ENCODE data around the gene COL26A1. TPM values are rescaled to one million over a fixed set of nuclear protein-coding genes. Genes with fewer than 3 reads are reported as not detected.
"Not testable (repeated sequence)": the region's sequence is repeated elsewhere in the genome, so short reads cannot be mapped to it uniquely, and the experiment has no call there.

COL26A1 gene
- total RNA-seq, 1 experiment from 2014 or later: not detected

- Histone ChIP-seq H3F3A (ENCODE audit: low read length, unreplicated experiment) (no peaks in the 10 kb centered on the region), H3K36me3 (ENCODE audit: low read depth, low read length) (no peaks in the 10 kb centered on the region), H3K4me1 (ENCODE audit: insufficient read depth, low read length) (no peaks in the 10 kb centered on the region), H3K9me3 (ENCODE audit: low read length) (no peaks in the 10 kb centered on the region), H3K9ac (ENCODE audit: low read length) (no peak overlapping the region), H3K4me2 (ENCODE audit: low read length) (no peak overlapping the region), H3K79me2 (ENCODE audit: low read length) (no peaks in the 10 kb centered on the region), H3K27me3 (ENCODE audit: low read length) (peaks cover 12% of the 10 kb centered on the region; the same call in 1 of the 2 replicates), H3K9me2 (replicated peaks; ENCODE audit: low read length) (no peaks in the 10 kb centered on the region), H3K27ac (ENCODE audit: low read length) (no peak overlapping the region), H3K4me3 (ENCODE audit: low read length) (no peak overlapping the region), H2AFZ (ENCODE audit: low read length) (no peak overlapping the region), H4K20me1 (ENCODE audit: low read length) (no peaks in the 10 kb centered on the region)
- ChIA-PET POLR2A (ENCODE audit: unreplicated experiment) (no interaction called here), CTCF (no interaction called here)
- intact Hi-C loops (cut with micrococcal nuclease): no loop called here
- DNase-seq (no peak), ATAC-seq (no peak)
- BruUV-seq (replicated peaks): no TSS peak
- no peak for TF ChIP-seq EZH2phosphoT487 (IDR thresholded peaks at IDR 0.05; ENCODE audit: borderline replicate concordance, low read length)
Observed at GRCh38 chr7:101433688-101434087, 71.0 kb downstream of the COL26A1 start.

DNA sequence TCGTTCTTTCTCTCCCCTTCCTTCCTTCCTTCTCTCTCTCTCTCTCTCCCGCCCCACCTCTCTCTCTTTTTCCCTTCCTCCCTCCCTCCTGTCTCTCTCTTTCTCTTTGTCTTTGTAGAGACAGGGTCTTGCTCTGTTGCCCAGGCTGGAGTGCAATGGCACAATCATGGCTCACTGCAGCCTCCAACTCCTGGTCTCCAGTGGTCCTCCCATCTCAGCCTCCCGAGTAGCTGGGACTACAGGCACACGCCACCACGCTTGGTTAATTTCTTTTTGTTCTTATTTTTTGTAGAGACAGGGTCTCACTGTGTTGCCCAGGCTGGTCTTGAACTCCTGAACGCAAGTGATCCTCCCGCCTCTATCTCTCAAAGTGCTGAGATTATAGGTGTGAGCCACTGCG, 71.5 kb downstream of the COL26A1 start:
- peaks cover 12% of the 10 kb centered on the region; the same call in 1 of the 2 replicates for H3K27me3 ChIP-seq (ENCODE audit: low read length)
- H3K4me1 ChIP-seq (ENCODE audit: insufficient read depth, low read length); H4K20me1 ChIP-seq (ENCODE audit: low read length); H3K9ac ChIP-seq (ENCODE audit: low read length); CTCF ChIA-PET; H3K79me2 ChIP-seq (ENCODE audit: low read length); DNase-seq; H3K36me3 ChIP-seq (ENCODE audit: low read depth, low read length); intact Hi-C loops (cut with micrococcal nuclease); POLR2A ChIA-PET (ENCODE audit: unreplicated experiment); H3F3A ChIP-seq (ENCODE audit: low read length, unreplicated experiment); H2AFZ ChIP-seq (ENCODE audit: low read length); H3K9me3 ChIP-seq (ENCODE audit: low read length); H3K4me2 ChIP-seq (ENCODE audit: low read length); H3K4me3 ChIP-seq (ENCODE audit: low read length); BruUV-seq (replicated peaks); H3K27ac ChIP-seq (ENCODE audit: low read length); ATAC-seq; H3K9me2 ChIP-seq (replicated peaks; ENCODE audit: low read length): not testable (repeated sequence)

DNA sequence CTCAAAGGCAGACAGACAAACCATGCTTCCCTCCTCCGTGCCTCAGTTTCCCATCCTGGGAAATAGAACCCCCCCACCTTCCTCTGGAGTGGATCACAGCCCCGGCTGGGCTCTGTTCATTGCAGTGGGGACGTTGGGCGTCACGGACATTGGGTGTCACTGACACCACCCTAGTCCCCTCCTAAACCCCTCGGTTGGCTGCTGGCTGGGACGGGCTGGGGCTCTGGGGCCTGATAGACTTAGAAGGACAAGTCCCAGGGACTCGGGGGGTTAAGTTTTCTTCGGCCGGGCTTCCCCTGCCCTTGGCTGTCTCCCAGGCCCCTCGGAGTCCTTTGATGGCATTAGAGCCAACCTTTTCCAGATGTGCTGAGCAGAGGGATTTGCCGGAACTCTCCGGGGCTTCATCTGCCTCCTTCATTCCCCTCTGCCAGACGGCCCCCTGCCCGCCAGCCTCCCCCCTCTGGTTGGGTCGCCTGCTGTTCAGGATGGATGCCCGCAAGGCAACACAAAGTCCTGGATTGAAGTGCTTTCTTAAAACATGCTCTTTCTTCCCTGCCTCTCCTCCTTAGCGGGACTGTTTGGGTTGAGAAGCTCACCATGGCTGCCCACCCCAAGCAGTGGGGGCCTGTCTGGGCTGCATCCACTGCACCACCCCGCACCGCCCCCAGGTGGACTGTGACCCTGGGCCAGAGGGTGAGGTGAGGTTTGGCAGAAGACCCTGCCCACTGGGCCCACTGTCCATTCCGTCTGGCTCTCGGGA, 73.0 kb downstream of the COL26A1 start:
- H3K27ac ChIP-seq (ENCODE audit: low read length): no peak overlapping the region
- no peak overlapping the region for H2AFZ ChIP-seq (ENCODE audit: low read length)
- H3K4me2 ChIP-seq (ENCODE audit: low read length): no peak overlapping the region
- ChIA-PET CTCF (no interaction called here), POLR2A (ENCODE audit: unreplicated experiment) (no interaction called here)
- H3F3A ChIP-seq (ENCODE audit: low read length, unreplicated experiment): no peaks in the 10 kb centered on the region
- H3K9ac ChIP-seq (ENCODE audit: low read length): no peak overlapping the region
- intact Hi-C loops (cut with micrococcal nuclease): no loop called here
- no peak for ATAC-seq
- no peaks in the 10 kb centered on the region for H3K9me3 ChIP-seq (ENCODE audit: low read length)
- peaks cover 12% of the 10 kb centered on the region; the same call in 1 of the 2 replicates for H3K27me3 ChIP-seq (ENCODE audit: low read length)
- no peaks in the 10 kb centered on the region for H4K20me1 ChIP-seq (ENCODE audit: low read length)
- no peak for DNase-seq
- H3K4me1 ChIP-seq (ENCODE audit: insufficient read depth, low read length): no peaks in the 10 kb centered on the region
- H3K36me3 ChIP-seq (ENCODE audit: low read depth, low read length): no peaks in the 10 kb centered on the region
- BruUV-seq (replicated peaks): no TSS peak
- TF ChIP-seq EZH2phosphoT487 (IDR thresholded peaks at IDR 0.05; ENCODE audit: borderline replicate concordance, low read length): no peak
- TF ChIP-seq EZH2 (IDR thresholded peaks at IDR 0.05; ENCODE audit: low read length, unreplicated experiment): no peak
- no peak for TF ChIP-seq CTCF (conservative IDR thresholded peaks at IDR 0.05; ENCODE audit: low read depth, low read length)
- H3K9me2 ChIP-seq (replicated peaks; ENCODE audit: low read length): no peaks in the 10 kb centered on the region
- no peaks in the 10 kb centered on the region for H3K79me2 ChIP-seq (ENCODE audit: low read length)
- no peak overlapping the region for H3K4me3 ChIP-seq (ENCODE audit: low read length)

All from PC-3 (cell line).